GM23338 (cell line): ENCODE measurements around the gene PHAF1.

ENCODE experiments used
- CREB1 ChIP-seq: fragments of 250-450 bp; sonication (Bioruptor Pico); IDR thresholded peaks from 2 replicates; pipeline ENCODE4 v1.5.0; 2020; ENCODE audit warnings: low read depth, mild to moderate bottlenecking, moderate library complexity
- EZH2 ChIP-seq: fragments of 200-600 bp; sonication (generic); IDR thresholded peaks from one replicate; pipeline ENCODE4 v1.8.0; 2017; ENCODE audit warnings: antibody characterized with exemption, mild to moderate bottlenecking, low read depth; ENCODE audit not compliant: unreplicated experiment
- EZH2phosphoT487 ChIP-seq: fragments of 200-600 bp; sonication (generic); IDR thresholded peaks from one replicate; pipeline ENCODE4 v1.8.1; 2018; ENCODE audit warnings: antibody characterized with exemption; ENCODE audit not compliant: unreplicated experiment
- JUNB ChIP-seq: IDR thresholded peaks from one replicate; pipeline ENCODE4 v1.6.1; 2016; ENCODE audit warnings: antibody characterized with exemption; ENCODE audit not compliant: unreplicated experiment
- NANOG ChIP-seq: IDR thresholded peaks from 2 replicates; pipeline ENCODE4 v1.6.1; 2016; ENCODE audit warnings: antibody characterized with exemption, borderline replicate concordance
- POLR2AphosphoS5 ChIP-seq: IDR thresholded peaks from 2 replicates; pipeline ENCODE4 v1.6.1; 2016; ENCODE audit warnings: antibody characterized with exemption, low read depth
- ZNF114 ChIP-seq: fragments of 250-450 bp; sonication (Bioruptor Pico); IDR thresholded peaks from 2 replicates; pipeline ENCODE4 v1.5.0; 2020; ENCODE audit warnings: mild to moderate bottlenecking, moderate library complexity
- ZNF331 ChIP-seq: fragments of 250-450 bp; sonication (Bioruptor Pico); IDR thresholded peaks from 2 replicates; pipeline ENCODE4 v1.5.0; 2020; ENCODE audit warnings: low read depth, mild to moderate bottlenecking, moderate library complexity
- TF ChIP-seq, protein P1 (sequence below), 2 experiments: fragments of 200-600 bp in 1 of 2; sonication (generic) in 1 of 2; conservative IDR thresholded peaks; 2 replicates each; pipeline versions ENCODE4 v1.5.1 to v1.6.1; 2016 to 2017; ENCODE audit warnings: antibody characterized with exemption in 2 of 2, low read depth in 2 of 2, mild to moderate bottlenecking in 2 of 2, moderate library complexity in 1 of 2
- TF ChIP-seq, protein P2 (sequence below): IDR thresholded peaks from 2 replicates; pipeline ENCODE4 v1.6.1; 2016; ENCODE audit warnings: antibody characterized with exemption
- TF ChIP-seq, protein P3 (sequence below): IDR thresholded peaks from one replicate; pipeline ENCODE4 v1.6.1; 2018; ENCODE audit warnings: antibody characterized with exemption; ENCODE audit not compliant: unreplicated experiment
- TF ChIP-seq, protein P4 (sequence below): fragments of 250-450 bp; sonication (Bioruptor Pico); IDR thresholded peaks from 2 replicates; pipeline ENCODE4 v1.5.0; 2020; ENCODE audit warnings: mild to moderate bottlenecking, moderate library complexity

DNA sequence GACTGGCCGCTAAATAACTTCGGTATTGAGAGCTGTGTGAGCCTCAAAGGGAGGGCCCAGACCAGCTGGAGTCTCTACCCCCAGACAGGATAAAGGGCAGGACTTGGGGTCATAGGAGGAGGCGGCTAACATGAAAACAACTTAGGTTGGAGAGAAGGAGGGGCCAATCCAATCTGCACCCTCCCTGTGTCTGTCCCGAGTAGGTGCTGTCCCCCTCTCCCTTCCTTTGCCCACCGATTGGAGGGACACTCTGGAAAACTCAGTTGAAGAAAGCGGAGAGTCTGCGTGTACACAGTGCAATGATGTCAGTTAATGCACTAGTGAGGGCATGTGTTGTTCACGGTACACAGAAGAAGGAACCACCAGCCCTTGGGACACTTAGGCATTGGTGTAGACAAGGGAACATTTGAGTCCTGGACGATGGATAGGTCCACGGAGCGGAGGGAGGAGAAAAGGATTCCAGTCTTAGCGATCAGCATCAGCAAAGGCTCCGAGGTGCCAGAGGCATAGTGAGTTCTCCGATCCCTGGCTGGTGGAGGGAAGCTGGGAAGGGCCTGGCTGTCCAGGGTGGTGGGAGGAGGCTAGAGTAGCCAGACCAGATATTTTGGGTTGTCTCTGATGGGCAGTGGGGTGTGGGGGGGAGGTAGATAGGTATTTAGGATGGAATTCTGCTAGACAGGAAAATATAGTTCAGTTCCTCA is 61.4 kb downstream of the PHAF1 start:
- TF ChIP-seq EZH2phosphoT487: no peak
- TF ChIP-seq, protein P1, sequence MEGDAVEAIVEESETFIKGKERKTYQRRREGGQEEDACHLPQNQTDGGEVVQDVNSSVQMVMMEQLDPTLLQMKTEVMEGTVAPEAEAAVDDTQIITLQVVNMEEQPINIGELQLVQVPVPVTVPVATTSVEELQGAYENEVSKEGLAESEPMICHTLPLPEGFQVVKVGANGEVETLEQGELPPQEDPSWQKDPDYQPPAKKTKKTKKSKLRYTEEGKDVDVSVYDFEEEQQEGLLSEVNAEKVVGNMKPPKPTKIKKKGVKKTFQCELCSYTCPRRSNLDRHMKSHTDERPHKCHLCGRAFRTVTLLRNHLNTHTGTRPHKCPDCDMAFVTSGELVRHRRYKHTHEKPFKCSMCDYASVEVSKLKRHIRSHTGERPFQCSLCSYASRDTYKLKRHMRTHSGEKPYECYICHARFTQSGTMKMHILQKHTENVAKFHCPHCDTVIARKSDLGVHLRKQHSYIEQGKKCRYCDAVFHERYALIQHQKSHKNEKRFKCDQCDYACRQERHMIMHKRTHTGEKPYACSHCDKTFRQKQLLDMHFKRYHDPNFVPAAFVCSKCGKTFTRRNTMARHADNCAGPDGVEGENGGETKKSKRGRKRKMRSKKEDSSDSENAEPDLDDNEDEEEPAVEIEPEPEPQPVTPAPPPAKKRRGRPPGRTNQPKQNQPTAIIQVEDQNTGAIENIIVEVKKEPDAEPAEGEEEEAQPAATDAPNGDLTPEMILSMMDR (conservative IDR thresholded peaks at IDR 0.05; ENCODE audit: low read depth in 2 of 2): no peak
- TF ChIP-seq POLR2AphosphoS5: no peak
- TF ChIP-seq, protein P2, sequence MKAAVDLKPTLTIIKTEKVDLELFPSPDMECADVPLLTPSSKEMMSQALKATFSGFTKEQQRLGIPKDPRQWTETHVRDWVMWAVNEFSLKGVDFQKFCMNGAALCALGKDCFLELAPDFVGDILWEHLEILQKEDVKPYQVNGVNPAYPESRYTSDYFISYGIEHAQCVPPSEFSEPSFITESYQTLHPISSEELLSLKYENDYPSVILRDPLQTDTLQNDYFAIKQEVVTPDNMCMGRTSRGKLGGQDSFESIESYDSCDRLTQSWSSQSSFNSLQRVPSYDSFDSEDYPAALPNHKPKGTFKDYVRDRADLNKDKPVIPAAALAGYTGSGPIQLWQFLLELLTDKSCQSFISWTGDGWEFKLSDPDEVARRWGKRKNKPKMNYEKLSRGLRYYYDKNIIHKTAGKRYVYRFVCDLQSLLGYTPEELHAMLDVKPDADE: no peak
- no peak for TF ChIP-seq NANOG
- no peak for TF ChIP-seq CREB1 (CRISPR knock-in tag)
- TF ChIP-seq ZNF114: no peak
- no peak for TF ChIP-seq JUNB
- peak; percentile 79 for TF ChIP-seq EZH2
- TF ChIP-seq, protein P3, sequence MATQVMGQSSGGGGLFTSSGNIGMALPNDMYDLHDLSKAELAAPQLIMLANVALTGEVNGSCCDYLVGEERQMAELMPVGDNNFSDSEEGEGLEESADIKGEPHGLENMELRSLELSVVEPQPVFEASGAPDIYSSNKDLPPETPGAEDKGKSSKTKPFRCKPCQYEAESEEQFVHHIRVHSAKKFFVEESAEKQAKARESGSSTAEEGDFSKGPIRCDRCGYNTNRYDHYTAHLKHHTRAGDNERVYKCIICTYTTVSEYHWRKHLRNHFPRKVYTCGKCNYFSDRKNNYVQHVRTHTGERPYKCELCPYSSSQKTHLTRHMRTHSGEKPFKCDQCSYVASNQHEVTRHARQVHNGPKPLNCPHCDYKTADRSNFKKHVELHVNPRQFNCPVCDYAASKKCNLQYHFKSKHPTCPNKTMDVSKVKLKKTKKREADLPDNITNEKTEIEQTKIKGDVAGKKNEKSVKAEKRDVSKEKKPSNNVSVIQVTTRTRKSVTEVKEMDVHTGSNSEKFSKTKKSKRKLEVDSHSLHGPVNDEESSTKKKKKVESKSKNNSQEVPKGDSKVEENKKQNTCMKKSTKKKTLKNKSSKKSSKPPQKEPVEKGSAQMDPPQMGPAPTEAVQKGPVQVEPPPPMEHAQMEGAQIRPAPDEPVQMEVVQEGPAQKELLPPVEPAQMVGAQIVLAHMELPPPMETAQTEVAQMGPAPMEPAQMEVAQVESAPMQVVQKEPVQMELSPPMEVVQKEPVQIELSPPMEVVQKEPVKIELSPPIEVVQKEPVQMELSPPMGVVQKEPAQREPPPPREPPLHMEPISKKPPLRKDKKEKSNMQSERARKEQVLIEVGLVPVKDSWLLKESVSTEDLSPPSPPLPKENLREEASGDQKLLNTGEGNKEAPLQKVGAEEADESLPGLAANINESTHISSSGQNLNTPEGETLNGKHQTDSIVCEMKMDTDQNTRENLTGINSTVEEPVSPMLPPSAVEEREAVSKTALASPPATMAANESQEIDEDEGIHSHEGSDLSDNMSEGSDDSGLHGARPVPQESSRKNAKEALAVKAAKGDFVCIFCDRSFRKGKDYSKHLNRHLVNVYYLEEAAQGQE: no peak
- TF ChIP-seq ZNF331 (CRISPR knock-in tag): no peak
- TF ChIP-seq, protein P4, sequence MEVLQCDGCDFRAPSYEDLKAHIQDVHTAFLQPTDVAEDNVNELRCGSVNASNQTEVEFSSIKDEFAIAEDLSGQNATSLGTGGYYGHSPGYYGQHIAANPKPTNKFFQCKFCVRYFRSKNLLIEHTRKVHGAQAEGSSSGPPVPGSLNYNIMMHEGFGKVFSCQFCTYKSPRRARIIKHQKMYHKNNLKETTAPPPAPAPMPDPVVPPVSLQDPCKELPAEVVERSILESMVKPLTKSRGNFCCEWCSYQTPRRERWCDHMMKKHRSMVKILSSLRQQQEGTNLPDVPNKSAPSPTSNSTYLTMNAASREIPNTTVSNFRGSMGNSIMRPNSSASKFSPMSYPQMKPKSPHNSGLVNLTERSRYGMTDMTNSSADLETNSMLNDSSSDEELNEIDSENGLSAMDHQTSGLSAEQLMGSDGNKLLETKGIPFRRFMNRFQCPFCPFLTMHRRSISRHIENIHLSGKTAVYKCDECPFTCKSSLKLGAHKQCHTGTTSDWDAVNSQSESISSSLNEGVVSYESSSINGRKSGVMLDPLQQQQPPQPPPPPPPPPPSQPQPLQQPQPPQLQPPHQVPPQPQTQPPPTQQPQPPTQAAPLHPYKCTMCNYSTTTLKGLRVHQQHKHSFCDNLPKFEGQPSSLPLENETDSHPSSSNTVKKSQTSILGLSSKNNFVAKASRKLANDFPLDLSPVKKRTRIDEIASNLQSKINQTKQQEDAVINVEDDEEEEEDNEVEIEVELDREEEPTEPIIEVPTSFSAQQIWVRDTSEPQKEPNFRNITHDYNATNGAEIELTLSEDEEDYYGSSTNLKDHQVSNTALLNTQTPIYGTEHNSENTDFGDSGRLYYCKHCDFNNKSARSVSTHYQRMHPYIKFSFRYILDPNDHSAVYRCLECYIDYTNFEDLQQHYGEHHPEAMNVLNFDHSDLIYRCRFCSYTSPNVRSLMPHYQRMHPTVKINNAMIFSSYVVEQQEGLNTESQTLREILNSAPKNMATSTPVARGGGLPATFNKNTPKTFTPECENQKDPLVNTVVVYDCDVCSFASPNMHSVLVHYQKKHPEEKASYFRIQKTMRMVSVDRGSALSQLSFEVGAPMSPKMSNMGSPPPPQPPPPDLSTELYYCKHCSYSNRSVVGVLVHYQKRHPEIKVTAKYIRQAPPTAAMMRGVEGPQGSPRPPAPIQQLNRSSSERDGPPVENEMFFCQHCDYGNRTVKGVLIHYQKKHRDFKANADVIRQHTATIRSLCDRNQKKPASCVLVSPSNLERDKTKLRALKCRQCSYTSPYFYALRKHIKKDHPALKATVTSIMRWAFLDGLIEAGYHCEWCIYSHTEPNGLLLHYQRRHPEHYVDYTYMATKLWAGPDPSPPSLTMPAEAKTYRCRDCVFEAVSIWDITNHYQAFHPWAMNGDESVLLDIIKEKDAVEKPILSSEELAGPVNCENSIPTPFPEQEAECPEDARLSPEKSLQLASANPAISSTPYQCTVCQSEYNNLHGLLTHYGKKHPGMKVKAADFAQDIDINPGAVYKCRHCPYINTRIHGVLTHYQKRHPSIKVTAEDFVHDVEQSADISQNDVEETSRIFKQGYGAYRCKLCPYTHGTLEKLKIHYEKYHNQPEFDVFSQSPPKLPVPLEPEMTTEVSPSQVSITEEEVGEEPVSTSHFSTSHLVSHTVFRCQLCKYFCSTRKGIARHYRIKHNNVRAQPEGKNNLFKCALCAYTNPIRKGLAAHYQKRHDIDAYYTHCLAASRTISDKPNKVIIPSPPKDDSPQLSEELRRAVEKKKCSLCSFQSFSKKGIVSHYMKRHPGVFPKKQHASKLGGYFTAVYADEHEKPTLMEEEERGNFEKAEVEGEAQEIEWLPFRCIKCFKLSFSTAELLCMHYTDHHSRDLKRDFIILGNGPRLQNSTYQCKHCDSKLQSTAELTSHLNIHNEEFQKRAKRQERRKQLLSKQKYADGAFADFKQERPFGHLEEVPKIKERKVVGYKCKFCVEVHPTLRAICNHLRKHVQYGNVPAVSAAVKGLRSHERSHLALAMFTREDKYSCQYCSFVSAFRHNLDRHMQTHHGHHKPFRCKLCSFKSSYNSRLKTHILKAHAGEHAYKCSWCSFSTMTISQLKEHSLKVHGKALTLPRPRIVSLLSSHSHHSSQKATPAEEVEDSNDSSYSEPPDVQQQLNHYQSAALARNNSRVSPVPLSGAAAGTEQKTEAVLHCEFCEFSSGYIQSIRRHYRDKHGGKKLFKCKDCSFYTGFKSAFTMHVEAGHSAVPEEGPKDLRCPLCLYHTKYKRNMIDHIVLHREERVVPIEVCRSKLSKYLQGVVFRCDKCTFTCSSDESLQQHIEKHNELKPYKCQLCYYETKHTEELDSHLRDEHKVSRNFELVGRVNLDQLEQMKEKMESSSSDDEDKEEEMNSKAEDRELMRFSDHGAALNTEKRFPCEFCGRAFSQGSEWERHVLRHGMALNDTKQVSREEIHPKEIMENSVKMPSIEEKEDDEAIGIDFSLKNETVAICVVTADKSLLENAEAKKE (CRISPR knock-in tag): no peak
